Chondrocyte (in vitro differentiated cells): ENCODE measurements around the gene PAN2. TPM values are rescaled to one million over a fixed set of nuclear protein-coding genes. Genes with fewer than 3 reads are reported as not detected.
A peak's percentile ranks its signal among the peaks of the same experiment; 100 is the strongest.

Source experiments
- DNase-seq: peaks from one replicate; pipeline ENCODE4 v3.0.0; 2021; ENCODE audit warnings: mixed read lengths, low spot score
- H3K27ac Mint-ChIP-seq: one replicate; pipeline ENCODE4 v1.8.0; 2021; ENCODE audit warnings: mild to moderate bottlenecking, moderate library complexity, mixed read lengths; ENCODE audit not compliant: unreplicated experiment
- H3K27me3 Mint-ChIP-seq: 2 replicates; pipeline ENCODE4 v1.8.0; 2021; ENCODE audit warnings: low read depth, mixed read lengths
- H3K36me3 Mint-ChIP-seq: 2 replicates; pipeline ENCODE4 v1.8.0; 2021; ENCODE audit warnings: low read depth, mixed read lengths
- H3K4me1 Mint-ChIP-seq: 2 replicates; pipeline ENCODE4 v1.8.0; 2021; ENCODE audit warnings: low read depth, mild to moderate bottlenecking, mixed read lengths
- H3K4me3 Mint-ChIP-seq: one replicate; pipeline ENCODE4 v1.8.0; 2021; ENCODE audit warnings: mild to moderate bottlenecking, moderate library complexity, mixed read lengths; ENCODE audit not compliant: unreplicated experiment
- H3K9me3 Mint-ChIP-seq: 2 replicates; pipeline ENCODE4 v1.8.0; 2021; ENCODE audit warnings: low read depth, mixed read lengths
- CTCF ChIP-seq: fragments of 200-600 bp; sonication (generic); IDR thresholded peaks from 2 replicates; pipeline ENCODE4 v1.5.0; 2021; ENCODE audit warnings: antibody characterized with exemption, mild to moderate bottlenecking, moderate library complexity
- total RNA-seq: library from RNA; stranded (reverse); gene quantifications from 3 replicates; pipeline ENCODE4 v1.2.1, GENCODE V29; 2021

PAN2 gene
- total RNA-seq, 1 donor from 2014 or later: 27.6 TPM

- H3K36me3 Mint-ChIP-seq: peaks cover 4% of the 10 kb centered on the region
- no peak overlapping the region for H3K27ac Mint-ChIP-seq
- no peak for DNase-seq
- no peak overlapping the region for H3K4me3 Mint-ChIP-seq
- no peak for TF ChIP-seq CTCF
- H3K27me3 Mint-ChIP-seq: no peaks in the 10 kb centered on the region
- H3K4me1 Mint-ChIP-seq: peaks cover 16% of the 10 kb centered on the region
- no peaks in the 10 kb centered on the region for H3K9me3 Mint-ChIP-seq
Measured at GRCh38 chr12:56317675-56318074, 16.1 kb downstream of the PAN2 start.

GRCh38 chr12:56315622-56316473, 18.0 kb downstream of the PAN2 start, which contains the start of gene CNPY2:
TSS of gene CNPY2 (minus strand) at chr12:56315988. CDS start at chr12:56315217, 771 bp downstream.
- no peaks in the 10 kb centered on the region for H3K27me3 Mint-ChIP-seq
- TF ChIP-seq CTCF: peak; percentile 48
- H3K4me1 Mint-ChIP-seq: peaks cover 16% of the 10 kb centered on the region
- H3K4me3 Mint-ChIP-seq: peak within 1 kb of the TSS; percentile 96
- H3K9me3 Mint-ChIP-seq: no peaks in the 10 kb centered on the region
- peak; percentile 96 for DNase-seq
- peak within 1 kb of the TSS; percentile 98 for H3K27ac Mint-ChIP-seq
- H3K36me3 Mint-ChIP-seq: peaks cover 5% of the 10 kb centered on the region

- DNase-seq: no peak
Measured at GRCh38 chr12:56315249-56315621, 18.6 kb downstream of the PAN2 start.

GRCh38 chr12:56311003-56311402, 22.8 kb downstream of the PAN2 start:
- peaks cover 12% of the 10 kb centered on the region for H3K36me3 Mint-ChIP-seq
- TF ChIP-seq CTCF: no peak
- no peaks in the 10 kb centered on the region for H3K9me3 Mint-ChIP-seq
- no peak overlapping the region for H3K27ac Mint-ChIP-seq
- H3K4me3 Mint-ChIP-seq: no peak overlapping the region
- peaks cover 10% of the 10 kb centered on the region for H3K4me1 Mint-ChIP-seq
- H3K27me3 Mint-ChIP-seq: no peaks in the 10 kb centered on the region
- DNase-seq: no peak

More at GRCh38 chr12:56315249-56315621, 18.6 kb downstream of the PAN2 start:
- Mint-ChIP-seq H3K4me1 (peaks cover 16% of the 10 kb centered on the region), H3K9me3 (no peaks in the 10 kb centered on the region), H3K4me3 (peak overlapping the region; percentile 96), H3K36me3 (peaks cover 8% of the 10 kb centered on the region), H3K27ac (peak overlapping the region; percentile 98), H3K27me3 (no peaks in the 10 kb centered on the region)
- no peak for TF ChIP-seq CTCF

- H3K27ac Mint-ChIP-seq: no peak overlapping the region
- H3K36me3 Mint-ChIP-seq: peaks cover 12% of the 10 kb centered on the region
- no peak overlapping the region for H3K4me3 Mint-ChIP-seq
- H3K4me1 Mint-ChIP-seq: no peaks in the 10 kb centered on the region
- no peak for TF ChIP-seq CTCF
- no peaks in the 10 kb centered on the region for H3K27me3 Mint-ChIP-seq
- no peaks in the 10 kb centered on the region for H3K9me3 Mint-ChIP-seq
- no peak for DNase-seq
Measured at GRCh38 chr12:56308714-56309113, 25.1 kb downstream of the PAN2 start.
